Gastrocnemius medialis (tissue), 4 donors: ENCODE results near the gene TWSG1. TPM values are rescaled to one million over a fixed set of nuclear protein-coding genes. Genes with fewer than 3 reads are reported as not detected.

ENCODE experiments used
- ATAC-seq, 2 donors: fragments of 150-250 bp; one replicate each; pipeline ENCODE4 v1.9.1; 2016
- DNase-seq, 2 donors: peaks; one replicate each; pipeline ENCODE4 v3.0.0-alpha.2; 2019
- H3K27ac ChIP-seq, 4 donors: fragments of 200-600 bp; sonication (generic); 1 replicate in 1 of 4; 2 replicates in 3 of 4; pipeline ENCODE4 v1.5.1; 2016 to 2018; ENCODE audit warnings: mild to moderate bottlenecking in 2 of 4, moderate library complexity in 1 of 4
- H3K27me3 ChIP-seq, 3 donors: fragments of 200-600 bp; sonication (generic) in 2 of 3; 1 replicate in 1 of 3; 2 replicates in 2 of 3; pipeline versions ENCODE4 v1.5.1 to v1.6.0; 2016 to 2019; ENCODE audit warnings: mild to moderate bottlenecking in 1 of 3, moderate library complexity in 1 of 3
- H3K36me3 ChIP-seq, 2 donors: fragments of 200-600 bp; sonication (generic) in 1 of 2; one replicate each; pipeline ENCODE4 v1.5.1; 2017 to 2018
- H3K4me1 ChIP-seq, 2 donors: fragments of 200-600 bp; sonication (generic) in 1 of 2; one replicate each; pipeline ENCODE4 v1.5.1; 2016 to 2017; ENCODE audit warnings: mild to moderate bottlenecking in 2 of 2
- H3K4me3 ChIP-seq, 4 donors: fragments of 200-600 bp; sonication (generic) in 3 of 4; 1 replicate in 1 of 4; 2 replicates in 3 of 4; pipeline ENCODE4 v1.5.1; 2016 to 2019; ENCODE audit warnings: mild to moderate bottlenecking in 2 of 4
- H3K9me3 ChIP-seq, 3 donors: fragments of 200-600 bp; sonication (generic) in 2 of 3; 1 replicate in 1 of 3; 2 replicates in 2 of 3; pipeline ENCODE4 v1.5.1; 2016 to 2019
- POLR2A ChIP-seq, 2 donors: fragments of 450-650 bp; IDR thresholded peaks; one replicate each; pipeline ENCODE4 v1.6.1; 2017; ENCODE audit warnings: antibody characterized with exemption in 2 of 2, mild to moderate bottlenecking in 2 of 2, moderate library complexity in 2 of 2
- in situ Hi-C, 4 donors: fragments of 200-750 bp; cut with MboI; loops; one replicate each; pipeline versions ENCODE4 v1.15.0 to v1.8.0; 2017; ENCODE audit warnings: low sequenced_read_pairs in 4 of 4
- intact Hi-C: fragments of 100-400 bp; cut with DNase I; formaldehyde crosslinking; loops from one replicate; pipeline ENCODE4 v1.15.1; 2023; ENCODE audit warnings: low total_unique reads
- total RNA-seq, 4 donors: library from RNA; depleted of rRNA; stranded (reverse); fragments of >200 nt; gene quantifications; one replicate each; pipeline versions ENCODE4 v1.1.0 to v1.2.3, GENCODE V29; 2016
- TF ChIP-seq, protein P1 (sequence below), 5 experiments: fragments of 450-650 bp in 3 of 5; fragments of 200-600 bp in 2 of 5; sonication (generic) in 2 of 5; IDR thresholded peaks in 4 of 5; conservative IDR thresholded peaks in 1 of 5; 1 replicate in 4 of 5; 2 replicates in 1 of 5; pipeline ENCODE4 v1.5.1; 2016 to 2019; ENCODE audit warnings: antibody characterized with exemption in 5 of 5, mild to moderate bottlenecking in 3 of 5, moderate library complexity in 3 of 5

TWSG1 gene
- total RNA-seq, 4 donors from 2014 or later: 5.3 to 9.5 (median 8.1) TPM

DNA sequence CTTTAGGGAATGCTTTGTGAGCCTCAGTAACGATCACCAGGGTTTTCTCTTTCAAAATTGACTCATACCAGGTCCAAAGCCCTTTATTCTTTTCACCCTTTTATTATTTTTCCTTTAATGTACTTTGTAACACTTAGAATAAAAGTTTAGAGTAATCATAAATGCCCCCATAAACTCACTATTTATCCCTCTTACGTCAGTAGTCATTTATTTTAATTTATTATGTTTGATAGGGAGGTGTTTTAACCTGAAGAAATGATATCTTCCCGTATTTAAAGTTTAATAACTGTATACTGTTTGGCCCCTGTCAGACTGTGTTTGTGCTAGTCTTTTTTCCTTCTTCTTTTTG, 1.1 kb downstream of the TWSG1 start:
- in situ Hi-C loops: loop anchor here in 2 of 4 donors (5.0 to 25.0 kb wide), 3 partner anchors 129 to 673 kb away; no protein-coding TSS in a partner anchor

DNA sequence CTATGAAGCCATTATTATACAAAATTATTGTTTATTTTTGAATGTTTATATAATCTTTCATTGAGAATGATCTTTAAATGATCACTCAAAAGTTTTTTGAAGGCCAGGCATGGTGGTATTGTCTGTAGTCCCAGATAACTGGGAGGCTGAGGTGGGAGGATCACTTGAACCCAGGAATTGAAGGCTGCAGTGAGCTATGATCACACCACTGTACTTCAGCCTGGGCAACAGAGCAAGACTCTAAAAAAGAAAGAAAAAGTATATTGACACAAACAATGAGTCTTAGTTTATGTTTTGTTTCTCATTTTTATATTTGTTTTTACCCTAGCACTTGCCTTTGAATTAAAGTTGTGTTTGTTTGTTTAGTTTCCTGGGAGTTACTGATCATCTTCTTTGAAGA, 2.3 kb downstream of the TWSG1 start:
- no peak overlapping the region for H3K27ac ChIP-seq
- TF ChIP-seq POLR2A (IDR thresholded peaks at IDR 0.05): no peak
- TF ChIP-seq, protein P1, sequence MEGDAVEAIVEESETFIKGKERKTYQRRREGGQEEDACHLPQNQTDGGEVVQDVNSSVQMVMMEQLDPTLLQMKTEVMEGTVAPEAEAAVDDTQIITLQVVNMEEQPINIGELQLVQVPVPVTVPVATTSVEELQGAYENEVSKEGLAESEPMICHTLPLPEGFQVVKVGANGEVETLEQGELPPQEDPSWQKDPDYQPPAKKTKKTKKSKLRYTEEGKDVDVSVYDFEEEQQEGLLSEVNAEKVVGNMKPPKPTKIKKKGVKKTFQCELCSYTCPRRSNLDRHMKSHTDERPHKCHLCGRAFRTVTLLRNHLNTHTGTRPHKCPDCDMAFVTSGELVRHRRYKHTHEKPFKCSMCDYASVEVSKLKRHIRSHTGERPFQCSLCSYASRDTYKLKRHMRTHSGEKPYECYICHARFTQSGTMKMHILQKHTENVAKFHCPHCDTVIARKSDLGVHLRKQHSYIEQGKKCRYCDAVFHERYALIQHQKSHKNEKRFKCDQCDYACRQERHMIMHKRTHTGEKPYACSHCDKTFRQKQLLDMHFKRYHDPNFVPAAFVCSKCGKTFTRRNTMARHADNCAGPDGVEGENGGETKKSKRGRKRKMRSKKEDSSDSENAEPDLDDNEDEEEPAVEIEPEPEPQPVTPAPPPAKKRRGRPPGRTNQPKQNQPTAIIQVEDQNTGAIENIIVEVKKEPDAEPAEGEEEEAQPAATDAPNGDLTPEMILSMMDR (IDR thresholded peaks at IDR 0.05 in 4 of 5, conservative IDR thresholded peaks at IDR 0.05 in 1 of 5): no peak
- H3K27me3 ChIP-seq: no peaks in the 10 kb centered on the region
- DNase-seq: no peak
- no peaks in the 10 kb centered on the region for H3K9me3 ChIP-seq
- peaks cover 0 to 8% of the 10 kb centered on the region in 2 donors for H3K4me1 ChIP-seq
- intact Hi-C loops (loop anchor here (2.0 to 10.0 kb wide), 4 partner anchors 178 to 368 kb away; partner anchors contain the start of gene RAB31), in situ Hi-C loops (loop anchor here in 2 of 4 donors (5.0 to 25.0 kb wide), 3 partner anchors 128 to 675 kb away; no protein-coding TSS in a partner anchor)
- ATAC-seq: no peak
- peaks cover 0 to 13% of the 10 kb centered on the region in 2 donors for H3K36me3 ChIP-seq
- no peak overlapping the region for H3K4me3 ChIP-seq

More for the DNA sequence above, 1.1 kb downstream of the TWSG1 start:
- no peak for TF ChIP-seq POLR2A (IDR thresholded peaks at IDR 0.05)
- TF ChIP-seq, protein P1 (IDR thresholded peaks at IDR 0.05 in 4 of 5, conservative IDR thresholded peaks at IDR 0.05 in 1 of 5): no peak
- H3K4me3 ChIP-seq: peak overlapping the region; percentile 62 to 91 (median 72)
- H3K27me3 ChIP-seq: no peaks in the 10 kb centered on the region
- H3K4me1 ChIP-seq: peaks cover 0 to 8% of the 10 kb centered on the region in 2 donors
- ATAC-seq: no peak
- DNase-seq: no peak
- intact Hi-C loops: loop anchor here (2.0 to 10.0 kb wide), 5 partner anchors 179 to 369 kb away; partner anchors contain the start of genes NDUFV2 and RAB31
- H3K9me3 ChIP-seq: no peaks in the 10 kb centered on the region
- H3K27ac ChIP-seq: no peak overlapping the region
- peaks cover 0 to 13% of the 10 kb centered on the region in 2 donors for H3K36me3 ChIP-seq

GRCh38 chr18:9337873-9338272, 3.3 kb downstream of the TWSG1 start:
- Histone ChIP-seq H3K36me3 (peaks cover 0 to 13% of the 10 kb centered on the region in 2 donors), H3K27me3 (no peaks in the 10 kb centered on the region), H3K4me1 (peaks cover 0 to 8% of the 10 kb centered on the region in 2 donors), H3K9me3 (no peaks in the 10 kb centered on the region), H3K4me3 (no peak overlapping the region), H3K27ac (no peak overlapping the region)
- no peak for TF ChIP-seq POLR2A (IDR thresholded peaks at IDR 0.05)
- DNase-seq: no peak
- ATAC-seq: no peak
- in situ Hi-C loops: loop anchor here in 2 of 4 donors (5.0 to 25.0 kb wide), 3 partner anchors 127 to 676 kb away; no protein-coding TSS in a partner anchor
- intact Hi-C loops: loop anchor here (2.0 to 10.0 kb wide), 4 partner anchors 177 to 367 kb away; partner anchors contain the start of gene RAB31

GRCh38 chr18:9340472-9340871, 5.9 kb downstream of the TWSG1 start:
- ATAC-seq (no peak), DNase-seq (no peak)
- no peak overlapping the region for H3K27ac ChIP-seq
- H3K4me3 ChIP-seq: no peak overlapping the region
- intact Hi-C loops: no loop called here
- peaks cover 0 to 13% of the 10 kb centered on the region in 2 donors for H3K36me3 ChIP-seq
- TF ChIP-seq POLR2A (IDR thresholded peaks at IDR 0.05): no peak
- TF ChIP-seq, protein P1 (IDR thresholded peaks at IDR 0.05 in 4 of 5, conservative IDR thresholded peaks at IDR 0.05 in 1 of 5): no peak
- H3K27me3 ChIP-seq: no peaks in the 10 kb centered on the region
- in situ Hi-C loops: loop anchor here in 3 of 4 donors (10.0 to 25.0 kb wide), 2 partner anchors 266 to 678 kb away; no protein-coding TSS in a partner anchor
- H3K9me3 ChIP-seq: no peaks in the 10 kb centered on the region
- peaks cover 0 to 6% of the 10 kb centered on the region in 2 donors for H3K4me1 ChIP-seq

DNA sequence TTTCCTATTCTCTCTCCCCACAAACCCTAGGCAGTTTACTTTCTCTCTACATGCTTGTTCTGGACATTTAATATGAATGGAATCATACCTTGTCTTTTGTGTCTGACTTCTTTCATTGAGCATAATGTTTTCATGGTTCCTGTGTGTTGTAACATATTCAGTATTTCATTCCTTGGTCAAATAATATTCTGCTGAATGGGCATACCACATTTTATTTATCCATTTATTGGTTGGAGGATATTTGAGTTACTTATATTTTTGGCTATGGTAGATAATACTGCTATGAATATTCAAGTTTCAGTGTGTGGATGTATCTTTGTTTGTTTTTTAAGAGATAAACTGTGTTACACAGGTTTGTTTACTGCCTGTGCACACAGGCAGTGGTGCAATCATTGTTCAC, 9.0 kb downstream of the TWSG1 start:
- H3K4me3 ChIP-seq: no peak overlapping the region
- no peaks in the 10 kb centered on the region for H3K36me3 ChIP-seq
- TF ChIP-seq, protein P1 (IDR thresholded peaks at IDR 0.05 in 4 of 5, conservative IDR thresholded peaks at IDR 0.05 in 1 of 5): no peak
- no peak for TF ChIP-seq POLR2A (IDR thresholded peaks at IDR 0.05)
- intact Hi-C loops: no loop called here
- DNase-seq (no peak), ATAC-seq (no peak)
- no peaks in the 10 kb centered on the region for H3K4me1 ChIP-seq
- H3K27me3 ChIP-seq: no peaks in the 10 kb centered on the region
- H3K27ac ChIP-seq: no peak overlapping the region
- in situ Hi-C loops: loop anchor here in 3 of 4 donors (10.0 to 25.0 kb wide), 2 partner anchors 269 to 681 kb away; no protein-coding TSS in a partner anchor
- H3K9me3 ChIP-seq: no peaks in the 10 kb centered on the region
